Measurements from ENCODE around the gene EPS8. TPM values are rescaled to one million over a fixed set of nuclear protein-coding genes. Genes with fewer than 3 reads are reported as not detected.

Gene EPS8
- total RNA-seq, 1 donor from 2014 or later, result 58.2 TPM

- intact Hi-C loops (cut with DNase I), result no loop called here
- no peaks in the 10 kb centered on the region for H3K9me3 ChIP-seq
- no peak overlapping the region for H3K4me3 ChIP-seq
- DNase-seq, result no peak
- no peak for ATAC-seq
- no peaks in the 10 kb centered on the region for H3K4me1 ChIP-seq
- H3K36me3 ChIP-seq, result no peaks in the 10 kb centered on the region
- H3K27me3 ChIP-seq, result no peaks in the 10 kb centered on the region
- no peak for TF ChIP-seq CTCF (IDR thresholded peaks at IDR 0.05)
- H3K27ac ChIP-seq, result no peak overlapping the region
These were observed 19.1 kb upstream of the EPS8 start for GRCh38 chr12:15808250-15808649.

GRCh38 chr12:15806826-15807225 lies 17.6 kb upstream of the EPS8 start:
- H3K4me1 ChIP-seq, result no peaks in the 10 kb centered on the region
- H3K27me3 ChIP-seq, result no peaks in the 10 kb centered on the region
- no peak for TF ChIP-seq CTCF (IDR thresholded peaks at IDR 0.05)
- no peak overlapping the region for H3K4me3 ChIP-seq
- no peaks in the 10 kb centered on the region for H3K36me3 ChIP-seq
- H3K27ac ChIP-seq, result no peak overlapping the region
- DNase-seq (no peak), ATAC-seq (no peak)
- no peaks in the 10 kb centered on the region for H3K9me3 ChIP-seq
- intact Hi-C loops (cut with DNase I), result no loop called here

GRCh38 chr12:15801770-15802744 lies 12.9 kb upstream of the EPS8 start:
- ATAC-seq (peak; percentile 63), DNase-seq (no peak)
- Histone ChIP-seq H3K27ac (no peak overlapping the region), H3K4me1 (no peaks in the 10 kb centered on the region), H3K4me3 (no peak overlapping the region), H3K9me3 (no peaks in the 10 kb centered on the region), H3K36me3 (no peaks in the 10 kb centered on the region), H3K27me3 (no peaks in the 10 kb centered on the region)
- intact Hi-C loops (cut with DNase I), result no loop called here
- no peak for TF ChIP-seq CTCF (IDR thresholded peaks at IDR 0.05)

GRCh38 chr12:15800278-15800677 lies 11.1 kb upstream of the EPS8 start:
- Histone ChIP-seq H3K36me3 (no peaks in the 10 kb centered on the region), H3K4me1 (no peaks in the 10 kb centered on the region), H3K27ac (no peak overlapping the region), H3K9me3 (no peaks in the 10 kb centered on the region), H3K27me3 (no peaks in the 10 kb centered on the region), H3K4me3 (no peak overlapping the region)
- no peak for TF ChIP-seq CTCF (IDR thresholded peaks at IDR 0.05)
- no peak for DNase-seq
- no peak for ATAC-seq
- intact Hi-C loops (cut with DNase I), result no loop called here

- ATAC-seq, result no peak
- no peak for TF ChIP-seq CTCF (IDR thresholded peaks at IDR 0.05)
- no peaks in the 10 kb centered on the region for H3K27me3 ChIP-seq
- H3K27ac ChIP-seq, result no peak overlapping the region
- intact Hi-C loops (cut with DNase I), result no loop called here
- H3K4me1 ChIP-seq, result no peaks in the 10 kb centered on the region
- H3K4me3 ChIP-seq, result no peak overlapping the region
- no peaks in the 10 kb centered on the region for H3K36me3 ChIP-seq
- H3K9me3 ChIP-seq, result no peaks in the 10 kb centered on the region
- DNase-seq, result no peak
These were observed 8.6 kb upstream of the EPS8 start for GRCh38 chr12:15797818-15798217.
